Measurements from ENCODE around the gene PPP1R3E. TPM values are rescaled to one million over a fixed set of nuclear protein-coding genes. Genes with fewer than 3 reads are reported as not detected.

PPP1R3E gene
- 2.3 and 3.0 TPM in 2 replicates for total RNA-seq

GRCh38 chr14:23302290-23303225 lies at the start of gene PPP1R3E:
PPP1R3E (minus strand) TSS chr14:23302859; CDS start chr14:23302576, 283 bp downstream.

GRCh38 chr14:23320584-23321571 lies 18.2 kb upstream of the PPP1R3E start, which contains the start of gene PABPN1:
PABPN1 (plus strand) TSS chr14:23321457; CDS start chr14:23321470, 13 bp downstream.

GRCh38 chr14:23306412-23307145 lies 3.9 kb upstream of the PPP1R3E start, which contains the start of gene BCL2L2:
BCL2L2 (plus strand) TSS chr14:23306833; CDS start chr14:23307768, 935 bp downstream.

GRCh38 chr14:23286020-23286901 lies 16.4 kb downstream of the PPP1R3E start, which contains the start of gene HOMEZ:
HOMEZ (minus strand) TSS chr14:23286132; CDS start chr14:23285952, 180 bp downstream.

Other genes starting within 250 kb of the PPP1R3E start
- 8.0 and 9.7 TPM in 2 replicates for gene CDH24, start 245.3 kb downstream of the PPP1R3E start, total RNA-seq
- gene ACIN1, start 207.7 kb downstream of the PPP1R3E start, total RNA-seq: 52.9 and 88.7 TPM in 2 replicates
- 48.0 and 58.5 TPM in 2 replicates for gene C14orf119, start 207.4 kb downstream of the PPP1R3E start, total RNA-seq
- not detected in 2 replicates for gene CIROP, start 197.9 kb downstream of the PPP1R3E start, total RNA-seq
- not detected in 2 replicates for gene CEBPE, start 183.6 kb downstream of the PPP1R3E start, total RNA-seq
- 0.89 and 1.8 TPM in 2 replicates for gene SLC7A8, start 119.2 kb downstream of the PPP1R3E start, total RNA-seq
- gene RNF212B, start 64.9 kb downstream of the PPP1R3E start, total RNA-seq: not detected in 2 replicates
- gene HOMEZ, start 16.7 kb downstream of the PPP1R3E start, total RNA-seq: 3.6 and 4.9 TPM in 2 replicates
- 18.4 and 24.9 TPM in 2 replicates for gene BCL2L2, start 4.0 kb upstream of the PPP1R3E start, total RNA-seq
- gene PABPN1, start 18.6 kb upstream of the PPP1R3E start, total RNA-seq: 98.9 and 104 TPM in 2 replicates
- gene SLC22A17, start 50.0 kb upstream of the PPP1R3E start, total RNA-seq: 30.4 and 54.9 TPM in 2 replicates
- gene EFS, start 62.3 kb upstream of the PPP1R3E start, total RNA-seq: 1.8 and 5.6 TPM in 2 replicates
- not detected in 2 replicates for gene IL25, start 70.0 kb upstream of the PPP1R3E start, total RNA-seq
- gene CMTM5, start 74.2 kb upstream of the PPP1R3E start, total RNA-seq: not detected in 2 replicates
- not detected in 2 replicates for gene MYH6, start 105.4 kb upstream of the PPP1R3E start, total RNA-seq
- gene MYH7, start 132.8 kb upstream of the PPP1R3E start, total RNA-seq: not detected in 2 replicates
- gene NGDN, start 166.8 kb upstream of the PPP1R3E start, total RNA-seq: 34.2 and 41.0 TPM in 2 replicates
- gene ZFHX2, start 248.9 kb upstream of the PPP1R3E start, total RNA-seq: 0.30 and 0.97 TPM in 2 replicates

All from smooth muscle cell of the umbilical artery (primary cell).